Activated CD4-positive, alpha-beta T cell treated with anti-CD3 and anti-CD28 coated beads, Interleukin-2, amount 50 U/mL, for 4 hours (primary cell): ENCODE measurements around the gene SGO2.

ENCODE experiments used
- DNase-seq, 2 experiments: peaks; one replicate each; pipeline ENCODE4 v3.0.0-alpha.2; 2020

The SGO2 gene, protein sequence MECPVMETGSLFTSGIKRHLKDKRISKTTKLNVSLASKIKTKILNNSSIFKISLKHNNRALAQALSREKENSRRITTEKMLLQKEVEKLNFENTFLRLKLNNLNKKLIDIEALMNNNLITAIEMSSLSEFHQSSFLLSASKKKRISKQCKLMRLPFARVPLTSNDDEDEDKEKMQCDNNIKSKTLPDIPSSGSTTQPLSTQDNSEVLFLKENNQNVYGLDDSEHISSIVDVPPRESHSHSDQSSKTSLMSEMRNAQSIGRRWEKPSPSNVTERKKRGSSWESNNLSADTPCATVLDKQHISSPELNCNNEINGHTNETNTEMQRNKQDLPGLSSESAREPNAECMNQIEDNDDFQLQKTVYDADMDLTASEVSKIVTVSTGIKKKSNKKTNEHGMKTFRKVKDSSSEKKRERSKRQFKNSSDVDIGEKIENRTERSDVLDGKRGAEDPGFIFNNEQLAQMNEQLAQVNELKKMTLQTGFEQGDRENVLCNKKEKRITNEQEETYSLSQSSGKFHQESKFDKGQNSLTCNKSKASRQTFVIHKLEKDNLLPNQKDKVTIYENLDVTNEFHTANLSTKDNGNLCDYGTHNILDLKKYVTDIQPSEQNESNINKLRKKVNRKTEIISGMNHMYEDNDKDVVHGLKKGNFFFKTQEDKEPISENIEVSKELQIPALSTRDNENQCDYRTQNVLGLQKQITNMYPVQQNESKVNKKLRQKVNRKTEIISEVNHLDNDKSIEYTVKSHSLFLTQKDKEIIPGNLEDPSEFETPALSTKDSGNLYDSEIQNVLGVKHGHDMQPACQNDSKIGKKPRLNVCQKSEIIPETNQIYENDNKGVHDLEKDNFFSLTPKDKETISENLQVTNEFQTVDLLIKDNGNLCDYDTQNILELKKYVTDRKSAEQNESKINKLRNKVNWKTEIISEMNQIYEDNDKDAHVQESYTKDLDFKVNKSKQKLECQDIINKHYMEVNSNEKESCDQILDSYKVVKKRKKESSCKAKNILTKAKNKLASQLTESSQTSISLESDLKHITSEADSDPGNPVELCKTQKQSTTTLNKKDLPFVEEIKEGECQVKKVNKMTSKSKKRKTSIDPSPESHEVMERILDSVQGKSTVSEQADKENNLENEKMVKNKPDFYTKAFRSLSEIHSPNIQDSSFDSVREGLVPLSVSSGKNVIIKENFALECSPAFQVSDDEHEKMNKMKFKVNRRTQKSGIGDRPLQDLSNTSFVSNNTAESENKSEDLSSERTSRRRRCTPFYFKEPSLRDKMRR

GRCh38 chr2:200525882-200526651 lies at the start of gene SGO2:
Gene SGO2 (plus strand): TSS chr2:200526207. CDS start chr2:200532976, 6,769 bp downstream.
- peak; percentile 95 for DNase-seq

DNA sequence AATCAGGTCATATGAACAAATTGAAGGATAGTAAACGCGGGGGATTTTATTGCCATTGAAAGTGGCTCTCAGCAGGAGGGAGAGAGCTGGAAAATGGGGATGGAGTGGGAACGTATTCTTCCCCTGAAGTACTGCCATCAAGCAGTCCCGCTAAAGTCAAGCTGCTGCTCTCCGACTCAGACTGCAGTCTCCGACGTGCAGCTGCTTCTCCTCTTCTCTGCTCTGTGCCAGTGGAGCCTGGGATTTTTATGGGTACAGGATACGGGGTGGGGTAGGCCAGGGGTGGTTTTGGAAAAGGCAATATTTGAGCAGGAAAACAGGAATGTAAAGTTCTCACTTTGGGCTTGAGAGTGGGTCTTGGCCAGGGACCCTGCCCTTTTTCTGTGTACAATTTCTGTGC lies 49.2 kb upstream of the SGO2 start:
- DNase-seq = no peak

DNA sequence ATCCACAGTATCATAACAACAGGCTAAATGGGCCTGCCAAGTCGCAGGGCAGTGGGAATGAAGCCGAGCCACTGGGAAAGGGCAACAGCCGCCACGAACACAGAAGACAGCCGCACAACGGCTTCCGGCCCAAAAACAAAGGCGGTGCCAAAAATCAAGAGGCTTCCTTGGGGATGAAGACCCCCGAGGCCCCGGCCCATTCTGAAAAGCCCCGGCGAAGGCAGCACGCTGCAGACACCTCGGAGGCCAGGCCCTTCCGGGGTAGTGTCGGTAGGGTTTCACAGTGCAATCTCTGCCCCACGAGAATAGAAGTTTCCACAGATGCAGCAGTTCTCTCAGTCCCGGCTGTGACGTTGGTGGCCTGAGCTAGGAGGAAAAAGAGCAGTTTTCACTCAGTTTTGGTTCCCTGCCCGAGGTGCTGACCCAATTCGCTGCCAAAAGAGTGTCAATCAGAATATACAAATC lies 48.3 kb upstream of the SGO2 start:
- no peak for DNase-seq

- DNase-seq = no peak
These were observed 46.2 kb upstream of the SGO2 start for GRCh38 chr2:200479692-200480265.

- DNase-seq = no peak
These were observed 43.8 kb upstream of the SGO2 start for GRCh38 chr2:200482194-200482593.

GRCh38 chr2:200483729-200484198 lies 42.2 kb upstream of the SGO2 start:
- DNase-seq = no peak

- no peak for DNase-seq
These were observed 41.1 kb upstream of the SGO2 start for GRCh38 chr2:200484934-200485333.

DNA sequence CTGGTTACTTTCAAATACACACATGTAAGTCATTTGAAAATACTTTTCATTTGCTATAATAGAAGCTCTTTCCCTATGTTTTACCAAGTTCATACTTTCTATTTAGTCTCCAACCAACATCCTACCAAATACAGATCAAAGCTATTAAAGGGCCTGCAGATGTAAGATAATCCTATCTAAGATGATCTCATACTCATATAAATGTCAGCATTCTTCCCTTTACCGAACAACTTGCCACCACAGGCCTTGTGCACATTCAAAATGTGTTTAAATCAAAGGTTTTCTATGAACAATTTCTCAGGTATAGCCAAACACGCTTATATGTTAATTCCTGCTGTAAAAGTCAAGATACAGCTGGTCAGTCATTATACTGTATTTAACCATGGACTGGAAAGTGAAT lies 39.5 kb upstream of the SGO2 start:
- DNase-seq = no peak

- no peak for DNase-seq
These were observed 37.8 kb upstream of the SGO2 start for GRCh38 chr2:200488169-200488568.

- no peak for DNase-seq
These were observed 36.0 kb upstream of the SGO2 start for GRCh38 chr2:200490001-200490400.

DNA sequence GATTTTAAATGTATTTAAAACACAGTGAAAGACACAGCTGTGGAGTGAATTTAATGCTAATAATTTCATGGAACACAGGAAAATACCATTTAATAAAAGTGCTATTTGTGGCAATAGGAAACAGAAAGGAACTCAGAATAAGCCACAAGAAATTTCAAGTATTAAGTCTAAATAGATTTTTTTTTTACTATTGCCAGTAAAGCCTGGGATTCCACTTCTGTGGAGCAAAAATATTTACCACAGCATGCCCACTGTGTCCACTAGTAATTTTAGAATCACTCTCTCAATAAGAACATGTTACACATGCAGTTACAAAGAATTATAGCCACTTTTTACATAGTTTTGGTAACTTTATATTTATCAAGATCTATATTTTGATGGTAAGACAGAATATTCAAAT lies 33.4 kb upstream of the SGO2 start:
- no peak for DNase-seq

DNA sequence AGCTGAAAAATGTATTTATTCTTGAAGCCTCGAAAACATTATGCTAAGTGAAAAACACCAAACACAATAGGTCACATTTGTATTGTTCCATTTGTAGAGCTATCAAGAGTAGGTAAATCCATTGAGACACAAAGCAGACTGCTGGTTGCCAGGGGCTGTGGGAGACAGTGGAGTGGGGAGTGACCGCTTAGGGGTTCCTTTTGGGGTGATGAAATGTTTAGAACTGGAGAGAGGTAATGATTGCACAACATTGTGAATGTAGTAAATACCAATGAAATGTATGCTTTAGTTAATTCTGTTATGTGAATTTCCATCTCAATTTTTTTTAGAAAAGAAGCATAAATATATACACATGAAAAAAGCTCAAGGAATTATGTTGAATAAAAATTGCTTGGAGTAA lies 32.0 kb upstream of the SGO2 start:
- DNase-seq = no peak

DNA sequence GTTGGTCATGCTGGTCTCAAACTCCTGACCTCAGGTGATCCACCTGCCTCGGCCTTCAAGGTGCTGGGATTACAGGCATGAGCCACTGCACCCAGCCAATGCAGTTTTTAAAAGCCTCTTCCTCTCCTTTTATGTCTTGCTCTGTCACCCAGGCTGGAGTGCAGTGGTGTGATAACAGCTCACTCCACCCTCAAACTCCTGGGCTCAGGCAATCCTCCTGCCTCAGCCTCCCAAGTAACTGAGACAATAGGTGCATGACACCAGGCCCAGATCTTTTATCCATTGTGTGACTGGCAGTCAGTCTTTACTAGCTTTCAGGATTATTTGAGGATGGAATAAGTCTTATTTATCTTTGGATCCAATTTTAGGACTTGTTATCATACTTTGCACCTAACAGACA lies 29.3 kb upstream of the SGO2 start:
- no peak for DNase-seq

DNA sequence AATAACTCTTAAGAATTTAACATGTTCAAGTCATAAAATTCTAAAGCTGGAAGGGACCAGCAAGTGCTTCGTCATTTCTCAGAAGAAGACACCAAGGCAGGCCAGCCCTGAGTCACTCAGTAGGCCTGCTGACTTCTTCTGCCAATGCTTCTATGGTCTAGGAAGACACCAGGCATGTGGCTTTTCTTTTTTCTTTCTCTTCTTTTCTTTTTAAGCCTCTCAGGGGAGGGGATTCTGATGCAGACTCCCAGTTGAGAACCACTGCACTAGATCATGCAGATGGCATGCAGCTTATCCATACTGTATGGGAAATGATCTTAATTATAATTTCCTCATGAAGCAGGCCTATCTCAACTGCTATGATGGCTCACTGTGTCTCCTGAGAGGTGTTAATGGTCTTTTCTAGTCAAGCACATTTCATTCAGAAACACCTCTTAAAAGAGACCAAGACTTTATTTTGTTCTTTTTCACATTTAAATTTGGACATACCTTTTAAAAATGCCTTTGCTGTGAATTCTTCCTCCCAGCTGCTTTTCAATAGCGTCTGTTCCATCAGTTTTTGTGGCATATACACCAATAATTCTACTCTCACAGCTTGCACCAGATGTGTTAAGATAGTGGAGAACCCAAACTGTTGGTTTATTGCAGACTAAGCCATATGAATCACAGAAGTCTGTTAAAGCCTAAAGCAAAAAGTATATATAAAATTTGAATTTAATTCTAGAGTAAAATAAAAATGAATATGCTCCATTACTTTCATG lies 27.4 kb upstream of the SGO2 start:
- DNase-seq = no peak

DNA sequence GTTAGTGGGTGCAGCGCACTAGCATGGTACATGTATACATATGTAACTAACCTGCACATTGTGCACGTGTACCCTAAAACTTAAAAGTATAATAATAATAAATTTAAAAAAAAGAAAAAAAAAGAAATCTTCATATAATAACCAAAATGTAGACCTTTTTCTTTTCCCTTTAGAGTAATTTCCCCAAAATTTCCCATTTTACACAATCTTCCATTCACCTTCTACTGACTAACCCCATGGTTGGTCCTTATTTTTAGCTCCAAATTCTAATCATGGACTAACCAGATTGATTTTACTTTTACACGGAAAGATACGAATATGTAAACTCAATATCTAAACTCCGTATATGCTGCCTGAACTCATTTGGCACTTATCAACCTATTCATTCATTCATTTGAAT lies 23.8 kb upstream of the SGO2 start:
- no peak for DNase-seq

DNA sequence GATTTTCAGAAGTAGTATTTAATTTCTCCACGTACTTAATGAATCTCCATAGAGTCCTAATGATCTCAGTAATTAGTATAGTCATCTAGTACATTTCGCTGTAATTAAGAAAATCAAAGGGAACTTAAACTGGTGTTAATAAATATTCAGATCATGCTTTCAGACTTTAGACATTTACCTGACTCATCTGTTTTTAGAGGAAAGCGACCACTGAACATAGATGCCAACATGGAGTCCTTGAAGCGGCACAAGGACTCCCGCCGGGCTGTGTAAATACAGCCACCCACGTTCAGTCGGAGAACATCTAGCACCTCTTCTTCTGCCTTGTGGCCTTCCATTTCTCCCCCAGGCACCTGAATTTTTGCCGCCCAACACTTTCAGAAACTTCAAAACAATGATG lies 19.3 kb upstream of the SGO2 start:
- DNase-seq = no peak

DNA sequence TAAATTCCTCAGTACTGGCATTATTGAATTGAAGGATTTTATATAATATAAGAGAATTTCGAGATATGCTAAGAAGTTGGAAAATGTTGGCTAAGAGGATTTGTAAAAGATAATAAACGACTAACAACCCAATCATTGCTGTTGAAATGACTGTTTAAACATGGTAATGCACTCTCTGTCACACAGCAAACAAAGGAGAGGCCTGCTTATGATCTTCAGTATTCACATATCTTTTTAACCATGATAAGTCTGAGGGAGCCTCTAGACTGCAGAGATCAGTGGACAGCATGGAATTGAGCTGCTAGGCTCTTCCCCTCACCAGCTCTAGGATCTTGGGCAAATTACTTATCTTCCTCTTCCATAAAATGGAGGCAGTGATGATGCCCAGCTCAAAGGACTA lies 18.8 kb upstream of the SGO2 start:
- DNase-seq = no peak

GRCh38 chr2:200509235-200509611 lies 16.8 kb upstream of the SGO2 start:
- no peak for DNase-seq

DNA sequence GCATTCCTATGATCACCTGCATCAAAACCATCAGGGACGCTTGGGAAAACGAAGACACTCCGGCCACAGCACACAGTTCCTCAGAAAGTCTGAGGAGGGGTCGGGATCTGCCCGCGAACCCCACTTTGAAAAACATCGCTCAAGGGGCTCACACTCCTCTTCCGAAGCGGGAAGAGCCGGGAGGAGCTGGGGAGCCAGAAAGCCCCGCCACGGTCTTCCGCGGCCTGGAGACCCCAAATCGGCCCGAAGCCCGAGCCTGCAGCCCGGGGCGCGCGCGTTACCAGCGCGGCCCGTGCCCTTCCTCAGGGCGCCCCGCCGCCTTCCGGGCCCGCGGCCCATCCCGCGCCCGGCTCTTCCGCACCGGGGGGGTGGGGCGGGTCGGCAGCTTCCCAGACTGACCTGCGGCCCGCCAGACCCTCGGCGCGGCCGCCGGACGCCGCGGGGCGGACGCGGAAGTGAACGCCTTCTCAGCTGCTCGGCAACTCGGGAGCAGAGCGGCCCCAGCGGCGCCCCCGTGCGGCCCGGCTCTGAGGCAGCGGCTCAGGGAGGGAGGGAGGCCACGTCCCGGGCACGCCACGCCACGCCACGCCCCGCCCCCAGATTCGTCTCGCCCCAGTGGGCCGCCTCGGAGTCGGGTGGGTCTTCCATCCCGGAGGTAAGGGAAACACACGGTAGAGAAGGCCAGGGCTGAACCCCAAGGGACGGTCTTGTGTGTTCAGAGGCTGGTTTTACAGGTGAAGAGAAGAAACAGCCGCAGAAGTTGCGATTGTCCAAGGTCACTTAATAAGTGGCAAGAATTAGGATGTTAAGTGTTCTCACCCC lies 16.2 kb upstream of the SGO2 start, which contains the start of gene KCTD18:
Gene KCTD18, minus strand, starts transcription at position 457 of the 822 bp plus-strand sequence. CDS start 3,052 bp downstream, outside the sequence.
- DNase-seq = peak; percentile 89

DNA sequence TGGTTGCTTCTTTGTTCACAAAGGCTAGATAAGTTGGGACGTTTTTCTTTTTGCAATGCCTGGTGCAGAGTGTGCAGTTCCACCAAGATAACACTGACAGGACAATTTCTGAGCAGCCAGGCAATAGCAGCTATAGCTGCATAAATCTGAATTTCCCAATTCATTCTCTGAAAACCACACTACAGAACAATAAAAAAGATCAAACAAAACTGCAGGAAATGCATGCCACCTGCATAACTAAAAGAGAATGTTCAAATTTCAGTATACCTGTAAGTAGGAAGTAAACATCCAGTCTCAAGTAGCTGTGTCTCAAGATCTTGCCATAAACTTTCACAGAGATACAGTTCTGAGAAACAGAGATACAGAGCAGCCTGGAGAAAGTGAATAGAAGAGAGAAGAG lies 10.9 kb upstream of the SGO2 start:
- no peak for DNase-seq
